Ascending aorta (tissue), 2 donors: ENCODE results near the gene NDUFAF8. TPM values are rescaled to one million over a fixed set of nuclear protein-coding genes. Genes with fewer than 3 reads are reported as not detected.

Experiments
- DNase-seq, 2 donors: peaks; one replicate each; pipeline ENCODE4 v3.0.0-alpha.2; 2019; ENCODE audit warnings: low spot score in 2 of 2
- H3K27ac ChIP-seq, 2 donors: fragments of 200-600 bp; sonication (generic); one replicate each; pipeline ENCODE4 v1.5.1; 2016 to 2017; ENCODE audit warnings: mild to moderate bottlenecking in 1 of 2
- H3K27me3 ChIP-seq: fragments of 200-600 bp; sonication (generic); one replicate; pipeline ENCODE4 v1.5.1; 2017
- H3K36me3 ChIP-seq, 2 donors: fragments of 200-600 bp; sonication (generic); one replicate each; pipeline ENCODE4 v1.5.1; 2016
- H3K4me1 ChIP-seq, 2 donors: fragments of 200-600 bp; sonication (generic); one replicate each; pipeline ENCODE4 v1.5.1; 2016 to 2017; ENCODE audit warnings: mild to moderate bottlenecking in 1 of 2
- H3K4me3 ChIP-seq, 2 donors: fragments of 200-600 bp; sonication (generic); one replicate each; pipeline ENCODE4 v1.5.1; 2016 to 2017; ENCODE audit warnings: mild to moderate bottlenecking in 1 of 2
- H3K9me3 ChIP-seq, 2 donors: fragments of 200-600 bp; sonication (generic); one replicate each; pipeline ENCODE4 v1.5.1; 2016
- intact Hi-C: fragments of 100-400 bp; cut with DNase I; formaldehyde crosslinking; loops from one replicate; pipeline ENCODE4 v1.15.1; 2023
- total RNA-seq: library from RNA; depleted of rRNA; stranded (reverse); fragments of >200 nt; gene quantifications from one replicate; pipeline ENCODE4 v1.1.0, GENCODE V29; 2016
- TF ChIP-seq, protein P1 (sequence below), 3 experiments: fragments of 200-600 bp in 2 of 3; fragments of 450-650 bp in 1 of 3; sonication (generic) in 2 of 3; IDR thresholded peaks; one replicate each; pipeline ENCODE4 v1.5.1; 2016 to 2019; ENCODE audit warnings: antibody characterized with exemption in 3 of 3, mild to moderate bottlenecking in 1 of 3, moderate library complexity in 1 of 3

Gene NDUFAF8
- total RNA-seq, 1 donor from 2014 or later: 6.5 TPM

DNA sequence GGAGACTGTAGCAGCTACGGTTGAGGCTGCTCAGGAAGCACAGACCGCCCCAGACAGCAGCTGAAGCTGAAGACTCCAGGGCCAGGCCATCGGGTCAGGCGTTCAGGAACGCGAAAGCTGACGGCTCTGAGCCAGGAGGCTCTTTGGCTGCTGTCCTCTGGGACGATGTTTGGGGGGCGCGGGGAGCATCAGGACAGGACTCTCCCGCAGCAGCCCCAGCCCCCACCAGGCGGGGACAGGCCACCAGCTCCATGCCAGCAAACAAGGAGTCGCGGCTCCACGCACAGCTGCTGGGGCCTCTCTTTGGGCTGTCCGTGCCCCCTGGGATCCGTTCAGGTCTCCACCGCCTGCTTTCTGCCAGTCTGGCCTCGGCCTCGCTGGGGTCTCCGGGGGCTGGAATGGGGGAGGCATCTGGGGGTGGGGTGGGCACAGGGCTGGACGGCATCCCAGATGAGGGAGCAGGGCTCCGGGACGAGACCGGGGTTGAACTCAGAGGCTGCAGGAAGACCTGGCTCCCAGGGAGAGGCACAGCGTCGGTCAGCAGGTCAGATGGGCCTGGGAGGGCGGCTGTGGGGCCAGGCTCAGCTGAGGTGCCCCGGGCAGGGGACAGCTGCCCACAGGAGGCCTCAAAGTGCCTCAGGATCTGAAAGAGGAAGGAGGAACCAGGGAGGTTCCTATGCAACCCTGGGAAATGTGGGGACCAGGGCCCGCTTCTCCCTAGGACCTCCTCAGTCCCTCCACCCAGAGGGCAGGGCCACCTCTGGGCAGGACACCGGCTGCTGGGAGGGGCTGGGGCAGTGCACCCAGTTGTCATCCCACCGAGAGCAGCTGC, 10.1 kb upstream of the NDUFAF8 start:
- Histone ChIP-seq H3K9me3 (no peaks in the 10 kb centered on the region), H3K27me3 (no peaks in the 10 kb centered on the region), H3K27ac (no peak overlapping the region), H3K36me3 (peaks cover 39 to 49% of the 10 kb centered on the region in 2 donors), H3K4me3 (no peak overlapping the region), H3K4me1 (no peaks in the 10 kb centered on the region)
- intact Hi-C loops: no loop called here
- no peak for DNase-seq
- TF ChIP-seq, protein P1, sequence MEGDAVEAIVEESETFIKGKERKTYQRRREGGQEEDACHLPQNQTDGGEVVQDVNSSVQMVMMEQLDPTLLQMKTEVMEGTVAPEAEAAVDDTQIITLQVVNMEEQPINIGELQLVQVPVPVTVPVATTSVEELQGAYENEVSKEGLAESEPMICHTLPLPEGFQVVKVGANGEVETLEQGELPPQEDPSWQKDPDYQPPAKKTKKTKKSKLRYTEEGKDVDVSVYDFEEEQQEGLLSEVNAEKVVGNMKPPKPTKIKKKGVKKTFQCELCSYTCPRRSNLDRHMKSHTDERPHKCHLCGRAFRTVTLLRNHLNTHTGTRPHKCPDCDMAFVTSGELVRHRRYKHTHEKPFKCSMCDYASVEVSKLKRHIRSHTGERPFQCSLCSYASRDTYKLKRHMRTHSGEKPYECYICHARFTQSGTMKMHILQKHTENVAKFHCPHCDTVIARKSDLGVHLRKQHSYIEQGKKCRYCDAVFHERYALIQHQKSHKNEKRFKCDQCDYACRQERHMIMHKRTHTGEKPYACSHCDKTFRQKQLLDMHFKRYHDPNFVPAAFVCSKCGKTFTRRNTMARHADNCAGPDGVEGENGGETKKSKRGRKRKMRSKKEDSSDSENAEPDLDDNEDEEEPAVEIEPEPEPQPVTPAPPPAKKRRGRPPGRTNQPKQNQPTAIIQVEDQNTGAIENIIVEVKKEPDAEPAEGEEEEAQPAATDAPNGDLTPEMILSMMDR (IDR thresholded peaks at IDR 0.05): no peak

DNA sequence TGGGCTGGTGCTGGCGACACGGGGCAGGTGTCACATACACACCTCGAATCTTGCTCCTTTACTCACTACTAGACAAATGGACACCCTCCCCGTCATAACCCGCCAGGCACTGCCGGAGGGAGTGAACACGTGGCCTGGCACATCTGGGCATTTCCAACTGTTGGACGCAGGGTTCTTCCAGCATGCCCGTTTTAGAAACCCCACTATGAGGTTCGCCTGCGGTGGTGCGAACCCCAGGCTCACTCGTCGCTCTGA, 9.5 kb upstream of the NDUFAF8 start:
- TF ChIP-seq, protein P1 (IDR thresholded peaks at IDR 0.05): no peak
- Histone ChIP-seq H3K27ac (no peak overlapping the region), H3K9me3 (no peaks in the 10 kb centered on the region), H3K27me3 (no peaks in the 10 kb centered on the region), H3K36me3 (peaks cover 39 to 49% of the 10 kb centered on the region in 2 donors), H3K4me1 (no peaks in the 10 kb centered on the region), H3K4me3 (no peak overlapping the region)
- intact Hi-C loops: no loop called here
- DNase-seq: no peak

DNA sequence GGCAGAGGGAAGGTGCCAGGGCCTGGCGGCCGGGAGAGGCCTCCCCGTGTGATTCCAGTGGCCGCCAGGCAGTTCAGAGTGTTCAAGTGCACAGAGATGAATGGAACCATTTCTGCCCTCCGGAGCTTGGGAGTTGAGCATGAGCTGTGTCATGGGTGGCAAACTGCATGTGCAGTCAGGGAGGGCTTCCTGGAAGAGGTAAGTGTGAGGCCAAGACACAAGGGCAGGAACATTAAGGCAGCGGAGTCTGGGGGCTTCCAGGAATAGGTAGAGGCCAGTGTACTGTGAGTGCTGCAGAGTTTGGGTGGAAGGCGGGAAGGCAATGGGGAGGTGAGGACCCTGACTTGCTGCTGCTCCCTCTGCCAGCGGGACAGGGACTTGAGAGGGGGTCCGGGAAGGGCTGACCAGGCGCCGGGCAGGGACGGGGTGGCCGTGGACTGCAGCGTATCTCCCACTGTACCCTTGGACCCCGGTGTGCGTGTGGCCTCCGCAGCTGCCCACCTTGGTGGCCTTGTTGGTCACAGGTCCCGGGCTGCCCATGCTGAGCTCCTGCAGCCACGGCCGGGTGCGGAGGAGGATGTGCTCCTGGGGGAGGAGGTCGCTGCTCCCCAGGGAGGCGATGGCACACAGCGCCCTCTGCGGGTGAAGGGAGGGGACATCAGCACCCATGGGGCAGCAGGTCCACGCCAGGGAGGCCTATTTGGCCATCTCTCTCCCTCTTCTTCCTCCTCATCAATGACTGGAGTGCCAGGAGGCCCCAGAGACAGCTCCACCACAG, 8.9 kb upstream of the NDUFAF8 start:
- no peak overlapping the region for H3K4me3 ChIP-seq
- TF ChIP-seq, protein P1 (IDR thresholded peaks at IDR 0.05): no peak
- H3K27ac ChIP-seq: no peak overlapping the region
- peaks cover 39 to 49% of the 10 kb centered on the region in 2 donors for H3K36me3 ChIP-seq
- intact Hi-C loops: no loop called here
- no peak for DNase-seq
- no peaks in the 10 kb centered on the region for H3K4me1 ChIP-seq
- no peaks in the 10 kb centered on the region for H3K9me3 ChIP-seq
- no peaks in the 10 kb centered on the region for H3K27me3 ChIP-seq

DNA sequence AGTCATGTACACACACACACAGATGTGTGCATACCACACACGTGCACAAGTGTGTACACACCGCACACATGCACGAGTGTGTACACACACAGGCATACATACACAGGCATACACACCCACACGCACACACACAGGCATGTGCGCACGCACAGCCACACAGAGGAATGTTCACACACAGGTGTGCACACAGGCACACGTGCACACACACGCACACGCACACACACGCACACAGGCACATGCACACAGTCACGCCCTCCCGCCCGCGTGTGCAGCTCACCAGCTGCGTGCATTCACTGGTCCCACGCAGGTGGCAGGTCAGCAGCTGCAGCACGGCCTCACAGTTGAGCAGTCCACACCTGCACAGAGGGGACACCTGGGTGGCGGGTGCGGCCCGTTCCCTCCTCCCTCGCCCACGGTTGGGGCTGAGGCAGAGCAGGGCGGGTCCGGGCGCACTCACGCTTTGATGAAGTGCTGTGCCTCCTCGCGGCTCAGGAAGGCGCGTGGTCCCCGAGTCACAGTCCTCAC, 7.9 kb upstream of the NDUFAF8 start:
- Histone ChIP-seq H3K4me1 (no peaks in the 10 kb centered on the region), H3K36me3 (peaks cover 39 to 49% of the 10 kb centered on the region in 2 donors), H3K4me3 (no peak overlapping the region), H3K27me3 (no peaks in the 10 kb centered on the region), H3K9me3 (no peaks in the 10 kb centered on the region), H3K27ac (no peak overlapping the region)
- DNase-seq: no peak
- intact Hi-C loops: no loop called here
- TF ChIP-seq, protein P1 (IDR thresholded peaks at IDR 0.05): no peak

DNA sequence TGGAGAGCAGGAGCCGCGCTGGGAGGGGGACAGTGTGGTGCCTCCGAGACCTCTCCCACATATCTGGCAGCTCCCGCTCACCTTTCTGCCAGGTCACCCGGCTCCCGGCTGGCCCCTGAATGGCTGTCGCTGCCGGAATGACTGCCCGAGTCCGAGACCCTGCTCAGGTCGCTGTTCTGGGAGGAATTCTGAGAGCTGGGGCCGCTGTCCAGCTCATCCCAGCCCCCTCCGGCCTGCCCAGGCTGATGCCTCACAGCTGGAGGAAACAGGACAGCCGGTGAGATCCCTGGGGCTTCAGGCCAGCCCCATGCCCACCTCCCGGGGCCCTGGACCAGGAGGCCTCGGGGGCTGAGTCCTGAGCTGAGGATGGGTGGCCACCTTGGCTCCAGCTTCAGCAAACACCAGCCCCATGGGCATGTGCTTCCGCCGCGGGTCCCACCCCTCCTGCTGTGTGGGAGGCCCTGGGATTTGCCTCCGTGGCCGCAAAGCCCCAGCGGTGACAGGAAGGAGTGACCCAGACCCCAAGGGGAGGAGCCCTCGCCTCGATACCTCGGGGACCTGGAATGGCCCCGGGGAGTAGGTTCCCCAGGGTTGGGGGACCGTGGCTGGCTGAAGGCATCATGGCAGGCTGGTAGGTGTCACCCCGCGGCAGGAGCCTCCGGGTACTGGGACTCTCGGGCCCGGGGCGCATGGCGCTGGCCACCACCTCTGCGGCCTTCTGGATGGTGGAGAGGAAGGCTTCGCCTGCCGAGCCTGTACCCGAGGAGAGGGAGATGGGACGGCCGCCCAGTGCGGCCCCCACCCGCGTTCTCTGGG, 7.1 kb upstream of the NDUFAF8 start:
- no peaks in the 10 kb centered on the region for H3K9me3 ChIP-seq
- no peak for DNase-seq
- peaks cover 39 to 49% of the 10 kb centered on the region in 2 donors for H3K36me3 ChIP-seq
- intact Hi-C loops: no loop called here
- no peak overlapping the region for H3K4me3 ChIP-seq
- peaks cover 0 to 5% of the 10 kb centered on the region in 2 donors for H3K4me1 ChIP-seq
- no peaks in the 10 kb centered on the region for H3K27me3 ChIP-seq
- TF ChIP-seq, protein P1 (IDR thresholded peaks at IDR 0.05): no peak
- no peak overlapping the region for H3K27ac ChIP-seq
